Ammon's horn (tissue), 1 donor: ENCODE data around the gene ALKBH6.
"Not testable (repeated sequence)": the region's sequence is repeated elsewhere in the genome, so short reads cannot be mapped to it uniquely, and the experiment has no call there.

Experiments
- DNase-seq: peaks from one replicate; pipeline ENCODE4 v3.0.0-alpha.2; 2016; ENCODE audit warnings: low spot score

ALKBH6 gene

GRCh38 chr19:36014012-36014924 lies at the start of gene ALKBH6:
ALKBH6 (minus strand) TSS chr19:36014213; CDS start chr19:36013397, 816 bp downstream.
- DNase-seq = peak; percentile 99

GRCh38 chr19:36061367-36061766 lies 47.4 kb upstream of the ALKBH6 start:
- no peak for DNase-seq

DNA sequence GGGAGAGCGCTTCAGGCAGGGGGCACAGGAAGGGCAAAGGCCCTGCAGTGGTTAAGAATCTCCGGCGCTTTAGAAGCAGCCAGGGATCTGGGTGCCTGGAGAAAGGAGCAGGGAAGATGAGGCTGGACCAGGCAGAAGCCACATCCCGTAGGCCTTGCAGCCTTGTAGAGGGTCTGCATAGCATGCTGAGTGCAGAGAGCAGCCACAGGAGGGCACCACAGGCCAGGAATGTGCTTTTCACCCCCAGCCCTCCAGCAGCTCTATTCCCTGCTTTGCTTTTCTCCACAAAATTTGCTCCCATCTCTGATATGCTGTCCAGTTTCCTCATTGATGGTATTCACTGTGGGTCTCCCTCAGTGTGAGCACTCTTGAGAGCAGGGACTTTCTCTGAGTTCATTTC lies 46.4 kb upstream of the ALKBH6 start:
- DNase-seq = peak; percentile 93

GRCh38 chr19:36059180-36059910 lies 45.3 kb upstream of the ALKBH6 start:
- no peak for DNase-seq

- no peak for DNase-seq
These were observed 44.6 kb upstream of the ALKBH6 start for GRCh38 chr19:36058481-36059179.

DNA sequence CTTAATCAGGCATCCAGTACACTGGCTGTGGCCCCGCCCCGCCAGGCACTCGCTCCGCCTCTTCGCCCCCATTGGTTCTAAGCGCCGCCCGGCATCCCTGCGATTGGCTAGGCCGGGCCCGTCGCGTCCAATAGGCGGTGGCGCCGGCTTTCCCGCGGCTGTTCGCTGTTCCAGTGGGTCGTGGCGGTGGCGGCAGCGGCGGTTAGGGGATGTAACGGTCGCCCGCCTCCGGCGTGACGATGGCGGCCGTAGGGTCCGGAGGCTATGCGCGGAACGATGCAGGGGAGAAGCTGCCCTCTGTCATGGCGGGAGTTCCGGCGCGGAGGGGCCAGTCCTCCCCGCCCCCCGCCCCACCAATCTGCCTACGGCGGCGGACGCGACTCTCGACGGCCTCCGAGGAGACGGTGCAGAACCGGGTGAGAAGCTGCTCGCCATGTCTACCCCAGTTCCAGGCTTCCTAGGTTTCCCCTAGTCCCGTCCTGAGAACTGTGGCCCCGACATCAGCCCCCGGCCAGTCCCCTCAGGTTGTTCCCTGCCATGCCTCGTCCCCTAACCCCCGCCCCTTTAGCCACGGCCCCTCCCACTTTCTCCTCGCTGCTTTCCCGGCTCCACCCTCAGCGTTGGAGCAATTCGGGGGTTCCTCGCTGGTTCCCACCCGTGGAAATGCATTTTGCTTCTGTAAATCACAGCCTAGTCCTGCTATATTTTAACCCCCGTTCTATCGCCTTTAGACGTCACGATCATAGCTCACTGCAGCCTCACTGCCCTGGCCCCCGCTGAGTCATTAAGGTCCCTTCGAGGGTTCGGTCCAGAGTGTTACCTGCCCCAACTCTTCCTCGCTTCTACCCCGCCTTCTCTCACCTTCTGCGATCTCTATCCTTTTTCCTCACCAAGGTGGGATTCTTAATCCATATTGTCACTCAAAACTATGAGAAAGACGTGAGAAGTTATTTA lies 41.0 kb upstream of the ALKBH6 start, which contains the start of gene WDR62:
Gene WDR62, plus strand, starts transcription at position 165 of the 954 bp plus-strand sequence. Its CDS starts 75 bp downstream, at position 240.
- DNase-seq = peak; percentile 95

DNA sequence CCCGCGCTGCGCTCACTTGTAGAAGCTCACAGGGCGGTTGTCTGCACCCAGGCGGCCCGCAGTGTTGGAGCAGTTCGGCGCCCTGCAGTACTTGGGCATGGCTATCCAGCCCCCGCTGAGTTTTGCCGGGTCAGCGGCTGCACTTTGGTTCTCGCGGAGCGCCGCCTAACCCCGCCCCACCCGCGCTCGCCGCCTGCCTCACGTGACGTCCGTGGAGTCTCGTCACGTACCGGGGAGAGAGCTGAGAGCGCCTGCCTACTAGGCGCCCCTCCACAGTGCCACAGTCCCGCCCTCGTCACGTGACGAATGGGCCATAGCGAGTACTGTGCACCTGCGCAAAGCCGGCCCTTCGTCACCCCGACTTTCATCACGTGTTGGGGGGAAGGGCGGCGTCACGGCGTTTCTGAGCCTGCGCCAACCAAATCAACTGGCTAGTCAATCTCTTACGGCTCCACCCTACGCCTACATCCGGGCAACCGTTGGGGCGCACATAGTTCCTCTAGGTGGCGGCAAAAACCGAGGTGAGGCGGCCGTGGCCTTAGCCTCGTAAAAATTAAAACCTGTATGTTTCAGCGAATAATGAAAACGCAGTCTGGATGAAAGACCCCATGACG lies 40.2 kb upstream of the ALKBH6 start, which contains the start of gene THAP8:
Gene THAP8, minus strand, starts transcription at position 167 of the 614 bp plus-strand sequence. Its CDS starts 68 bp downstream, at position 99.
- DNase-seq = peak; percentile 99

- DNase-seq = no peak
These were observed 37.6 kb upstream of the ALKBH6 start for GRCh38 chr19:36051637-36052036.

DNA sequence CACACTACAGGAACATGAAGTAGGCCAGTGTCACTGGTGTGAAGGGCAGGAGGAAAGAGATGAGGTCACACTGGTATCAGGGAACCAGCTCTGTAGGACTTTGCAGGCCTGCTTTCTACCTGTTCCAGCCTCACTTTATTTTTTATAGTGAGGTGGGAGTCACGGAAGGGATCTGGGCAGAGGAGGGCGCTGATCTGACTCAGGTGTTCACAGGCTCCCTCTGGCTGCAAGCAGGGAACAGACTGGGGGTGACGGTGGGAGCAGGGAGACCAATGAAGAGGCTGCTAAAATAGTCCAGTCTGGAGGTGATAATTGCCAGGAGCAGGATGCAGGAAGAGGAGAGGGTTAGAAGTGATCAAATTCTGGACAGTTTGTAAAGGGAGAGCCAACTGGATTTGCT lies 37.2 kb upstream of the ALKBH6 start:
- DNase-seq = no peak

- no peak for DNase-seq
These were observed 35.2 kb upstream of the ALKBH6 start for GRCh38 chr19:36049080-36049698.

DNA sequence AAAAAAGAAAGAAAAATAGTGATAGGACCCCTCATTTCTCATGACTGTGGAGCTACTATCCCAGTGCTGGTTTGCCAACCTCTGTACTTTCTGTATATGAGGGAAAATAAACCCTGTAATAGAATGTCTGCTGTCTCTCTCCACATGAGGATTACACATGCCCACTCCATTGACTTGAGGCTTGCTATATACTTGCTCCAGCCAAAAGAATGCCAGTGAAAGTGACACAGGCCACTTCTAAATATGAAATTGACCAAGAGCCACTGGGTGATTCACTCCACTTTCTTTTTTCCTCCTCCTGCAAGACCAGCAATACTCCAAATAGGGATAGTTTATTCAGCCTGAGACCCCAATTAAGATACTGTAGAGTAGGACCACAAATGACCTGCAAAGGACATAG lies 33.8 kb upstream of the ALKBH6 start:
- no peak for DNase-seq

- DNase-seq = peak; percentile 43
These were observed 32.5 kb upstream of the ALKBH6 start for GRCh38 chr19:36046443-36047050.

GRCh38 chr19:36043952-36044351 lies 29.9 kb upstream of the ALKBH6 start:
- peak; percentile 44 for DNase-seq

- DNase-seq = no peak
These were observed 27.8 kb upstream of the ALKBH6 start for GRCh38 chr19:36041831-36042230.

- DNase-seq = not testable (repeated sequence)
These were observed 27.1 kb upstream of the ALKBH6 start for GRCh38 chr19:36041092-36041491.

- DNase-seq = no peak
These were observed 26.5 kb upstream of the ALKBH6 start for GRCh38 chr19:36040495-36040894.

- peak; percentile 91 for DNase-seq
These were observed 18.5 kb upstream of the ALKBH6 start, which contains the start of gene CLIP3 for GRCh38 chr19:36032251-36033104. CLIP3 (minus strand) TSS chr19:36032873; CDS start chr19:36032357, 516 bp downstream.

GRCh38 chr19:36031308-36031707 lies 17.3 kb upstream of the ALKBH6 start:
- DNase-seq = no peak
